H9 (cell line): Measurements from ENCODE around the gene SLC4A7. TPM values are rescaled to one million over a fixed set of nuclear protein-coding genes. Genes with fewer than 3 reads are reported as not detected.

ENCODE experiments used
- DNase-seq: peaks from one replicate; pipeline ENCODE4 v3.0.0-alpha.2; 2017
- H2AFZ ChIP-seq: one replicate; pipeline ENCODE4 v1.6.1; 2013; ENCODE audit warnings: mild to moderate bottlenecking, low read length, control low read depth, moderate library complexity
- H2AK5ac ChIP-seq: 2 replicates; pipeline ENCODE4 v1.6.1; 2013; ENCODE audit warnings: low read length, control low read depth, mixed read lengths; ENCODE audit not compliant: insufficient read length
- H2BK120ac ChIP-seq: one replicate; pipeline ENCODE4 v1.6.1; 2013; ENCODE audit warnings: low read depth, mild to moderate bottlenecking, low read length, control low read depth, inconsistent platforms; ENCODE audit not compliant: poor library complexity, severe bottlenecking
- H2BK12ac ChIP-seq: 2 replicates; pipeline ENCODE4 v1.6.1; 2013; ENCODE audit warnings: low read length, control low read depth, mixed read lengths, low read depth; ENCODE audit not compliant: insufficient read length
- H2BK15ac ChIP-seq: 2 replicates; pipeline ENCODE4 v1.6.1; 2013; ENCODE audit warnings: low read depth, low read length, control low read depth
- H2BK20ac ChIP-seq: one replicate; pipeline ENCODE4 v1.6.1; 2013; ENCODE audit warnings: low read depth, mild to moderate bottlenecking, low read length, control low read depth, inconsistent platforms; ENCODE audit not compliant: poor library complexity, severe bottlenecking
- H2BK5ac ChIP-seq: 2 replicates; pipeline ENCODE4 v1.6.1; 2013; ENCODE audit warnings: low read length, control low read depth, mixed read lengths; ENCODE audit not compliant: insufficient read length
- H3K14ac ChIP-seq: 2 replicates; pipeline ENCODE4 v1.6.1; 2013; ENCODE audit warnings: low read length, control low read depth; ENCODE audit not compliant: insufficient read depth
- H3K18ac ChIP-seq: 2 replicates; pipeline ENCODE4 v1.6.1; 2013; ENCODE audit warnings: low read depth, mild to moderate bottlenecking, mixed read lengths, low read length, control low read depth; ENCODE audit not compliant: insufficient read length
- H3K23ac ChIP-seq: 2 replicates; pipeline ENCODE4 v1.6.1; 2013; ENCODE audit warnings: low read length, control low read depth, mixed read lengths, low read depth; ENCODE audit not compliant: insufficient read length
- H3K23me2 ChIP-seq: 2 replicates; pipeline ENCODE4 v1.6.1; 2013; ENCODE audit warnings: low read depth, mild to moderate bottlenecking, mixed read lengths, low read length, control low read depth; ENCODE audit not compliant: insufficient read length, poor library complexity, severe bottlenecking
- H3K27ac ChIP-seq: 2 replicates; pipeline ENCODE4 v1.5.1; 2013; ENCODE audit warnings: low read length, control low read depth, mixed read lengths, low read depth; ENCODE audit not compliant: insufficient read length
- H3K27me3 ChIP-seq: 2 replicates; pipeline ENCODE4 v1.6.1; 2013; ENCODE audit warnings: low read length, control low read depth, inconsistent platforms; ENCODE audit not compliant: insufficient read depth
- H3K4ac ChIP-seq: 2 replicates; pipeline ENCODE4 v1.6.1; 2013; ENCODE audit warnings: low read depth, mild to moderate bottlenecking, control low read depth, inconsistent platforms, low read length, moderate library complexity
- H3K4me1 ChIP-seq: 2 replicates; pipeline ENCODE4 v1.6.1; 2013; ENCODE audit warnings: low read length, control low read depth, inconsistent platforms; ENCODE audit not compliant: insufficient read depth
- H3K4me2 ChIP-seq: 2 replicates; pipeline ENCODE4 v1.6.1; 2013; ENCODE audit warnings: low read length, control low read depth, mixed read lengths; ENCODE audit not compliant: insufficient read length, insufficient read depth
- H3K56ac ChIP-seq: 2 replicates; pipeline ENCODE4 v1.6.1; 2013; ENCODE audit warnings: low read depth, mild to moderate bottlenecking, mixed read lengths, low read length, control low read depth; ENCODE audit not compliant: insufficient read length
- H3K79me1 ChIP-seq: 2 replicates; pipeline ENCODE4 v1.6.1; 2013; ENCODE audit warnings: low read depth, mild to moderate bottlenecking, moderate library complexity, low read length, control low read depth, inconsistent platforms; ENCODE audit not compliant: insufficient read depth, poor library complexity, severe bottlenecking
- H3K79me2 ChIP-seq: 2 replicates; pipeline ENCODE4 v1.6.1; 2013; ENCODE audit warnings: low read length, control low read depth, inconsistent platforms; ENCODE audit not compliant: insufficient read depth
- H3K9ac ChIP-seq: 2 replicates; pipeline ENCODE4 v1.6.1; 2013; ENCODE audit warnings: low read length, control low read depth, mixed read lengths; ENCODE audit not compliant: insufficient read length; ENCODE audit errors: extremely low read depth
- H3K9me3 ChIP-seq: one replicate; pipeline ENCODE4 v1.6.1; 2013; ENCODE audit warnings: low read depth, low read length, inconsistent platforms; ENCODE audit not compliant: control insufficient read depth
- H3T11ph ChIP-seq: one replicate; pipeline ENCODE4 v1.6.1; 2013; ENCODE audit warnings: mild to moderate bottlenecking, low read length, control low read depth, inconsistent platforms
- H4K20me1 ChIP-seq: one replicate; pipeline ENCODE4 v1.6.1; 2013; ENCODE audit not compliant: control insufficient read depth, insufficient read length, insufficient read depth
- H4K5ac ChIP-seq: 2 replicates; pipeline ENCODE4 v1.6.1; 2013; ENCODE audit warnings: low read depth, mild to moderate bottlenecking, mixed read lengths, low read length, control low read depth; ENCODE audit not compliant: insufficient read length
- H4K8ac ChIP-seq: replicated peaks from 2 replicates; pipeline ENCODE4 v1.6.1; 2013; ENCODE audit warnings: low read length, control low read depth, mixed read lengths, low read depth; ENCODE audit not compliant: insufficient read length
- H4K91ac ChIP-seq: 2 replicates; pipeline ENCODE4 v1.6.1; 2013; ENCODE audit warnings: low read depth, mild to moderate bottlenecking, moderate library complexity, mixed read lengths, low read length, control low read depth; ENCODE audit not compliant: insufficient read length
- H3K27ac Mint-ChIP-seq, 3 experiments: 2 replicates in 2 of 3; 3 replicates in 1 of 3; pipeline ENCODE4 v1.8.0; 2020 to 2021; ENCODE audit warnings: mixed read lengths in 3 of 3, mild to moderate bottlenecking in 1 of 3, moderate library complexity in 1 of 3
- H3K27me3 Mint-ChIP-seq: 2 replicates; pipeline ENCODE4 v1.8.0; 2021; ENCODE audit warnings: low read depth, mild to moderate bottlenecking, moderate library complexity, mixed read lengths
- H3K36me3 Mint-ChIP-seq, 3 experiments: 2 replicates in 2 of 3; 3 replicates in 1 of 3; pipeline ENCODE4 v1.8.0; 2020 to 2021; ENCODE audit warnings: low read depth in 3 of 3, mixed read lengths in 3 of 3; ENCODE audit not compliant: insufficient read depth in 1 of 3
- H3K4me1 Mint-ChIP-seq, 2 experiments: 2 replicates each; pipeline ENCODE4 v1.8.0; 2020; ENCODE audit warnings: mixed read lengths in 2 of 2
- H3K4me3 Mint-ChIP-seq, 2 experiments: 2 replicates in 1 of 2; 3 replicates in 1 of 2; pipeline ENCODE4 v1.8.0; 2020 to 2021; ENCODE audit warnings: mild to moderate bottlenecking in 2 of 2, mixed read lengths in 2 of 2, moderate library complexity in 1 of 2
- H3K9me3 Mint-ChIP-seq, 2 experiments: 2 replicates in 1 of 2; 3 replicates in 1 of 2; pipeline ENCODE4 v1.8.0; 2020; ENCODE audit warnings: mild to moderate bottlenecking in 2 of 2, mixed read lengths in 2 of 2, moderate library complexity in 1 of 2
- CTCF ChIP-seq: fragments of 200-600 bp; sonication (generic); conservative IDR thresholded peaks from 3 replicates; pipeline ENCODE4 v1.8.0; 2021; ENCODE audit warnings: antibody characterized with exemption, mild to moderate bottlenecking
- WGBS: extraction: QIAGEN DNeasy Blood & Tissue Kit; methylation state at CpG from one replicate; pipeline ENCODE4 v1.1.7; 2013; ENCODE audit warnings: missing lambda C conversion rate, low lambda C conversion rate, mixed read lengths; ENCODE audit not compliant: insufficient read length; ENCODE audit errors: extremely low coverage; 5-methylcytosine and 5-hydroxymethylcytosine counted together
- total RNA-seq: library from RNA; stranded (reverse); gene quantifications from 2 replicates; pipeline ENCODE4 v1.2.1, GENCODE V29; 2021

SLC4A7 gene
- total RNA-seq, 1 experiment from 2014 or later, result 46.1 TPM

GRCh38 chr3:27349832-27350231 lies 134.4 kb downstream of the SLC4A7 start:
- no peak overlapping the region for H3K4me2 ChIP-seq
- H3K4me3 Mint-ChIP-seq, result no peak overlapping the region

More at GRCh38 chr3:27349832-27350231, 134.4 kb downstream of the SLC4A7 start:
- Histone ChIP-seq H3K79me1 (no peaks in the 10 kb centered on the region), H4K5ac (no peak overlapping the region), H2BK5ac (no peak overlapping the region), H3T11ph (no peak overlapping the region), H2BK120ac (no peak overlapping the region), H3K27me3 (no peaks in the 10 kb centered on the region), H2AFZ (peak overlapping the region; percentile 97), H3K27ac (no peak overlapping the region), H3K23me2 (no peaks in the 10 kb centered on the region), H3K56ac (no peak overlapping the region), H2BK20ac (no peak overlapping the region), H2BK12ac (no peak overlapping the region), H3K9me3 (no peaks in the 10 kb centered on the region), H3K14ac (no peak overlapping the region), H4K20me1 (no peaks in the 10 kb centered on the region), H3K18ac (no peak overlapping the region), H2AK5ac (no peak overlapping the region), H4K91ac (no peak overlapping the region), H3K79me2 (no peaks in the 10 kb centered on the region), H2BK15ac (no peak overlapping the region), H3K23ac (no peak overlapping the region), H3K4ac (no peak overlapping the region), H4K8ac (no peak overlapping the region), H3K4me1 (no peaks in the 10 kb centered on the region), H3K9ac (no peak overlapping the region)
- H3K27ac Mint-ChIP-seq, result peak overlapping the region in 1 of 3 experiments; percentile 44; a peak in 2 of 7 replicates
- no peaks in the 10 kb centered on the region for H3K9me3 Mint-ChIP-seq
- H3K4me1 Mint-ChIP-seq, result peaks cover 35 to 36% of the 10 kb centered on the region in 2 experiments
- H3K27me3 Mint-ChIP-seq, result no peaks in the 10 kb centered on the region
- no CpG with 5 or more reads among the region's 3 CpGs for WGBS
- no peaks in the 10 kb centered on the region for H3K36me3 Mint-ChIP-seq
- DNase-seq, result no peak
- no peak for TF ChIP-seq CTCF
